ENCODE data around the gene SH3RF3.

The SH3RF3 gene

GRCh38 chr2:109378682-109379081, 249.7 kb downstream of the SH3RF3 start:
- DNase-seq (ENCODE audit: low read depth): no peak

- no peak for DNase-seq (ENCODE audit: low read depth)
Measured at GRCh38 chr2:109379507-109379906, 250.5 kb downstream of the SH3RF3 start.

DNA sequence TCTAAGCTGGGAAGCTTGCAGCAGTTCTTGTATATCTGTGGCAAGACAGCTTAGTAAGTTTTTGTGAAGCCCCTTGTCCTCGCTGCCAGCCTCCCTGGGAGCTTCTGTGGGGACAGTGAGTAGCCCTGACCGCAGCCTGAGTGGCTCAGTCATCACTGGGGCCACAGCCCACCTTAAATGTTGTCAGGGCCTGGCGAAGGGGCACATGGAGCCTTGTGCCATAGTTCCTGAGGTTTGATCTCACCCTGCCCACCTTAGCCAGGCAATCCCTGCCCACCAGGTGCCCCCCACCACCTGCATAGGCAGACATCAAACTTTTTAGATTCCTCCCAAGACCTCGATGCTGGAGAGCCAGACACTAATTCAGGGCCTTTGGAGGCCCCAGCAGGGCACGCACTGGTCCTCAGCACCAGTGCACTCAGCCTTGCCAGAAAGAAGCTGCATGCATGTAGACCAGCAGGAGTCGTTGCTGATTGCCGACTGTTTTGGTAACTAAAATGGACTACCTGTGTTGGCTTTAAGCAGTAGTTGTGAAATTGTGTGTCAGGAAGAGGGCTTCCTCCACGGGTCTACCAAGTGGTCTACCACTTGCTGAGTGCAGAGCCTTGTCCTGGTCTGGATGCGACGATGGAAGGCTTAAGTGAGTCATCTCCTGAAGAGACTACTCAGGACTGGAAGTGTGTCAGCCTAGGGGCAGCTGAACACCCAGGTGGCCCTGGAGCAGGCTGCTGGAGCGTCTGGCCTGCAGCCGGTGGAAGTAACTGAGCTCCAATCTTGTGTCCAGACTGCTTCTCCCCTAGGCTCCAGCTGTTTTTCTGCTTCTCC, 251.7 kb downstream of the SH3RF3 start:
- no peak for DNase-seq (ENCODE audit: low read depth)

DNA sequence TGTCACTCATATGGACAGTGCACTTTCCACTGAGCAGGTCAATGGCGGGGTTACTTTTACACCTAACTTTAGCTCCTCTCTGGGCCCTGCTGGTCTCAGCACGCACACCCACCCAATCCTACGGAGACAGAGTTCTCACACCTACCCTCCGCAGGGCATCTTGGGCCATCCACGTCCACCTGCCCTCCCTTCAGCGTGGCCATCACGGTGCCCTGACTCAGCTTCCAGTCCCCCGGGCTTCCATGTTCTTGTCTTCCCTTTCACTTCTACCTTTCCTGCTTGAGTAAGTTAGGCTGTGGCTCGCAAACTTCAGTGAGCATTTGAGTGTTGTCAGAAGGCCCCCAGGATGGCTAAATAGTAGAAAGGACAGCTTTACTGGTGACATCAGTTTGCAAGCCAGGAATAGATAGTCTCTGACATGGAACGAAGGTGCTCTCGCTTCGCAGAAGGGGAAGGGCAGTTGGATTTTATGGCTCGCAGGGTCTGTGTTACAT, 252.4 kb downstream of the SH3RF3 start:
- no peak for DNase-seq (ENCODE audit: low read depth)

DNA sequence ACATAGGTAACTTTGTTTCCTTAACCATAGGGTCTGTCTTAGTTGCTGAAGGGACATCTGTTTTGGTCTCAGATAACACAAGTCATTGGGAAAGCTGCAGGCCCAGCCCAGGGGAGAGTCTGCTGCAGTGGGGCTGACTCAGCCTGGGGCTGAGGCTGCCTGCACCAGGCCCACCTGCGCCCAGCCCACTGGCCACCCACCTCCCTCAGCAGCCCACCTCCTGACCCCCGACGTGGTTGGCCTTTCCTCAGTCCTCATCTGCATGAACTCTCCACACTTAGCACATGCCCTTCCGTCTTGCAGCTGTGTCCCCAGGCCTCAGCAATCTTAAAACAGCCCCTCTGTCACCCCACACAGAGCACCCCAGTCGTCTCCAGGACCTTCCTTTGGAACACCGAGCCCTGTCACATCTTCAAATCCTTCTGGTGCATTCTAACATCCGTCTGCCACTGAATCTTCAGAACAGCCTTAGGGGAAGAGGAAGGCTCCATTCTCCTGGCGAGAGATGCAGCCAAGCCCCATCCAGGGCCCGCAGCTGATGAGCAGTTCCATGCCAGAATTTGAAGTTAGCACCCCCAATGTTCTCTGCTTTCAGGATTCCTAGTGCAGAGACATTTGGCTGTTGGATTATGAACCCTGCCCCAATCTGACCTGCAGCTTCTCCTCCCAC, 253.4 kb downstream of the SH3RF3 start:
- DNase-seq (ENCODE audit: low read depth): no peak

DNA sequence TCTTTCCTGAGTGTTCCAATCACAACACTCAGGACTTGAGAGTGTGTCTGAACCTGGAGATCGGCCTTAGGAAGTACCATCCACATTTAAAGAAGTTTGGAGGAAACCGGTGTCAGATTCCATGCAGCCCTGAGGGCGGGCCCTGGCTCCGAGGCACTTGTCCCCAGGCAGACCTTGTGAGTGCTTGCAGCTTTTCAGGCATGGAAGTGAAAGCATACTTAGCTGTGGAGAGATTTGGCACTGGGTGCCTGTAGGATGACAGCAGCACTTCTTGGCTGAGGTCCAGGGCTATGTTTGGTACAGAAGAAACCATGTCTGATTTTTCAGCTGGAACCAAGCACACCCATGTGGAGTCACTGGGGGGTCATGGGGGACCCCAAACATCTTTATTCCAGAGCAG, 253.9 kb downstream of the SH3RF3 start:
- DNase-seq (ENCODE audit: low read depth): peak; percentile 54

DNA sequence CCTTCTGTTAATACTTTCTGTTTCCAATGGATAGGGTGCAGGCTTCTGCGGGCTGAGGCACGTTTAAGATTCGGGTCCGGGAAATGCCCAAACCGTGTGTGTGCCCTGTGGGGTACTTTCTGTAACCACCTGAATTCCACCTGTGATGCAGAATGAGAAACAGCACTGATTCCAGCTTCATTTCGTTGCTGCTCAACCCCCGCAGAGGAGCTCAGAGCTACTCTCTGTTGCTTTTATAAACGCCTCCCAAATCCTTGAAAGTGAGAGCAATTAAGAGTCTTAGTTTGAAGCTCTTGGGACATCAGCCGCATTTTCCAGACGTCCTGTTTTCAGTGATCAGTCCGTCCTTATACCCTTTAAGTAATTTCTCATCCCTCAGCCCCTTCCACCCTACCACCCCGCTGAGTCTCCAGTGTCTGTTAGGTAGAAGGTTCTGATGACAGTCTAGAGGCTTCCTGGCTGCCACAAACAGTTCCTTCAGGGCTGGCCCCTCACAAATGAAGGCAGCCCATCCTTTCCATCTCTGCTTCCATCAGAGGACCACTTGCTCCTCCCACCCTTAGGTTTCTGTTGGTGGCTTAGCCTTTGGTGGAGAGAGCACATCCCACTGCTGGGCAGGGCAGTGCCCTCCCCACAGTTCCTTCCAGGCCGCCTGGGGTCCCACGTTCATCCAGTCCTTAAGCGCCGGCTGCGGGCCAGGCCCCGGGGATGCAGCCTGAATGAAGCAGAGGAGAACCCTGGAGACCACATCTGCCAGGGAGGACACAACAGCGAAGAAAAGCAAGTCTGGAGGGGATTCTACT, 254.7 kb downstream of the SH3RF3 start:
- DNase-seq (ENCODE audit: low read depth): no peak

GRCh38 chr2:109384308-109385271, 255.6 kb downstream of the SH3RF3 start:
- DNase-seq (ENCODE audit: low read depth): no peak

DNA sequence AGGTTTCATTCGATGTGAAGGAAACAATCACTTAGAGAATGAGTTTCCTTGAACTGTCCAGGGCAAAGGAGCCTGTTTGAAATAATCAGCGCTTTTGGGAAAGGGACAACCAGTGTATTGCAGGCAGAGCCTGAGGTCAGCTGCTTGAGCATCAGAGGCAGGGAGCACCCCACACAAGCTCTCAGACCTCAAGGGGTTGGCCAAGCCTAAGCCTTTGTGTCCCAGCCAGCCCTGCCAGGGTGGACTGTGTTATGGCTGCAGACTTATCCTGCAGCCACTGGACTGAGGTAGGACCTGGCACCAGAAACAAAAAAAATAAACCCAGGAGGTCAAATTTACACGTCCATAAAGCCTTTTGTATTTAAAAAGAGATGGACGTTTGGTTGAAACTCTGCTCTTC, 256.5 kb downstream of the SH3RF3 start:
- DNase-seq (ENCODE audit: low read depth): no peak

DNA sequence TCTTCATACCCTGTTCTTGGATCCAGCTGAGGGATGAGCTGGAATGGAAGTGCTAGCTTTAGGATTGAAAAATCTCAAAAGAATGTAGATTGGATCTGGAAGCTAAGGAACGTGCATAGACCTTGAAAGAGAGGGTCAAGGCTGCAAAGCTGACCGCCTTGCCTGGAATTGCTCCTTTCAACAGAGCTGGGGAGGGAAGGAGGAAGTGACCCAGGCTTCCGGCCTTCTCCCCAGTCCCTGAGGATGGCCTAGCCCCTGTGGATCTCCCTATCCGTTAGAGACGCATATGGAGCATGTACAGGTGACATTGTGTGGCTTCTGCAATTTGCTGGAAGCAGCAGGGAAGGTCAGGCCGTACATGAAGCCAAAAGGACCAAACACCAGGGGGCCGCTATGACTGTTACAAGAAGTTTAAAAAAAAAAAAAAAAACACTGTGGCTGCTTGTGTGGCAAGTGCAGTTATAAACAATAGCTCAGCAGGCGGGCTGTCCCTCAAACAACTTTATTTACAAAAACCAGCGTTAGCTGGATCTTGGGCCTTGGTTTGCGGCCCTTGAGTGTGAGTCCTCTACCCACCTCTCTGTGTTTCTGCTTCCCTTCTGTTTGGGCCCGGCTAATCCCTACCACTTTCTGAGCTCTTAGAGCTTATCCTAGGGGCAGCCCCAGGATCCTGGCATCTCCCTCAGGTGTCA, 257.1 kb downstream of the SH3RF3 start:
- DNase-seq (ENCODE audit: low read depth): no peak

- DNase-seq (ENCODE audit: low read depth): no peak
Measured at GRCh38 chr2:109387221-109387735, 258.3 kb downstream of the SH3RF3 start.

GRCh38 chr2:109387778-109388469, 258.9 kb downstream of the SH3RF3 start:
- no peak for DNase-seq (ENCODE audit: low read depth)

DNA sequence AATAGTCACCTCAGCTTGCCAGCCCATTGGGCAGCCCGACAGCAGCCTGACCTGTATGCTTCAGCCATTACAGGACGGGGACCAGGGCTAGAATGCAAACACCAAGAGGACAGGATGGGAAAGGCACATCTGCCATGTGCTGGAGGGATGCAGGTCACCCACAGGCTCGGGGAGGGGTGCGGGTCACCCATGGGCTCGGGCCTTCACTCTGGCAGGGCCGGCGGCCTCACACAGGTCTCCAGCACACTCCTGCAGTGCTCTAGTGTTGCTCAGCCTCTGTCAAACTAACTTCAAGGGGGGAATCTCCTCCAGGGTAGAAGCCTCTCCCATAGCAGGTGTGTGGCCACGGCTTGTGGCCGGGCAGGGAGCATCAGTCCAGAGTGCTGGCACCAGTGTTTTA, 262.2 kb downstream of the SH3RF3 start:
- no peak for DNase-seq (ENCODE audit: low read depth)

GRCh38 chr2:109392140-109392539, 263.1 kb downstream of the SH3RF3 start:
- no peak for DNase-seq (ENCODE audit: low read depth)

DNA sequence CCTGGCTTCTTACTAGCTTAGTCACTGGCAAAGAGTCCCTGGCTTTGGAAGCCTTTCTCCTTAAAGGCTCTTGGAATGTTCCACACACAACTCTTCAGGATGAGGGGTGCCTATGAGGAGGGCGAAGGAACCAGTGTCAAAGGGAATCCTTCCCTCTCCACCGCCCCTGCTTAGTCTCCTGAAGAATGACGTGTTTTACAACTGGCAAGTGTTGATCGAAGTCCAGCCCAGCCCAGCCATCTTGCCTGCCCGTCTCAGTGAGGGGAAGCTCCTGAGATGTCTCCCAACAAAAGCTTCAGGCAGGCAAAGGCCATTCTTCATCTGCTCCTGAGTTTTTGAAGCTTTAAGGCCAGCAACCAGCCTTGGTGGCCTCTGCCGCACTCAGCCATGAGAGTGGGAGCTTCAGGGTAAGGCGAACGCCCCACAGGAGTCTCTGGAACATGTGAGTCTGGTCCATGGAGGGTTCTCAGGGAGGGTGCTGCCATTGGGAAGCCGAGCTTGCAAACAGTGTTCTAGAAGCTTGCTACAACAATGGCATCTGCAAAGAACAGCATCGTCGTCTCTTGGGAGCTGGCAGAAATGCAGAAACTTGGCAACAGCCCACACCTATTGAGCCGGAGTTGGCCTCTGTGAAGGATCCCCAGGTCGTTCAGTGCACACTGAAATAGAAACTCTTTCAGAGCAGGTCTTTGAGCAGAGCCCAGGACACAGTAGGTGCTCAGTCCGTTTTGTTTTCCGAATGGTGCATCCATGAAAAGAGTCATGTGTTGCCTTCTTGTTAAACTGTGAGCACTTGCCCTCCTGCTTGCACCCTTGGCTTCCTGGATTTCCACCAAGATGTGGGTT, 264.0 kb downstream of the SH3RF3 start:
- DNase-seq (ENCODE audit: low read depth): no peak

GRCh38 chr2:109393662-109393972, 264.6 kb downstream of the SH3RF3 start:
- no peak for DNase-seq (ENCODE audit: low read depth)

DNA sequence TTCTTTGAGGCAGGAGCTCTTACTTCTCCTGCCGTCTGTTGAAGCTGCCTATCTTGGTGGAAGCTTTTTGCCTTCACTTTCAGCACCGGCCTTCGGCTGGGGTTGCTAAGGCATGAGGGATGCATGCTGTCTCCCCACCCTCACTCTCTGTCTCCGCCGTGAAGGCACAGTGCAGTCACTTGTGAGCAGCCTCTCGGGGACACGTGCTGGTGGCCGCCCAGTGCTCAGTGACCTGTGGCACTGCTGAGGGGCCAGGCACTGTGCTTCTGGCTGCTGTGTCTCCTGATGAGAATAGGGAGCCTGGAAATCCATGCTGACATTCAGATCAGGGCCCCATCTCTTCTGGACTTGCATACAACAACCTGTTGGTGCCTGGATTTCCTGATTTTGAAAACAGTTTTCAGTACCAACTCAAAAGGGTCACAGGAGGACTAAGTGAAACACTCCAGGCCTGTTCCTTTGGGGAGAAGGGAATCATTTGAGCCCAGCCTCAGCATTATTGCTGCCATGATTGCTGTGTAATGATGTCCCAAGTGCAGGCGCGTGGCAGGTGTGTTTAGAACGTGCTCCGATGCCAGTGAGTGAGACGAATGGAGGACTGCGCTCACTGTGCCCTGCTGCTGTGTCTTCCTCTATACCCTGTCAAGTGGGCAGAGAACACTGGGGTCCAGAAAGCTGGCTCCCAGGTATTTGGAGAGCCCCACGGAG, 266.6 kb downstream of the SH3RF3 start:
- no peak for DNase-seq (ENCODE audit: low read depth)

Data from stromal cell of bone marrow (primary cell).